MM.1S (cell line): ENCODE results near the gene ATP9A.

Experiments used
- DNase-seq: peaks from one replicate; pipeline ENCODE4 v3.0.0-alpha.2; 2015
- H2AFZ ChIP-seq: fragments of 300-600 bp; sonication (generic); 2 replicates; pipeline ENCODE4 v1.6.0; 2016; ENCODE audit warnings: antibody characterized with exemption, low read length
- H3F3A ChIP-seq: fragments of 300-600 bp; sonication (generic); 2 replicates; pipeline ENCODE4 v1.6.1; 2016; ENCODE audit warnings: mild to moderate bottlenecking, antibody characterized with exemption, low read length, moderate library complexity, mixed read lengths; ENCODE audit not compliant: insufficient read depth
- H3K27ac ChIP-seq: fragments of 300-600 bp; sonication (generic); 2 replicates; pipeline ENCODE4 v1.5.1; 2016; ENCODE audit warnings: mild to moderate bottlenecking, low read length
- H3K27me3 ChIP-seq: fragments of 300-600 bp; sonication (generic); replicated peaks from 2 replicates; pipeline ENCODE4 v1.6.0; 2016; ENCODE audit warnings: low read length; ENCODE audit not compliant: insufficient read depth
- H3K36me3 ChIP-seq: fragments of 300-600 bp; sonication (generic); replicated peaks from 2 replicates; pipeline ENCODE4 v1.6.1; 2016; ENCODE audit warnings: mild to moderate bottlenecking, low read length, mixed read lengths; ENCODE audit not compliant: insufficient read depth
- H3K4me1 ChIP-seq: fragments of 300-600 bp; sonication (generic); 2 replicates; pipeline ENCODE4 v1.6.1; 2016; ENCODE audit warnings: low read length, mixed read lengths
- H3K4me2 ChIP-seq: fragments of 300-600 bp; sonication (generic); 2 replicates; pipeline ENCODE4 v1.6.0; 2016; ENCODE audit warnings: low read depth, low read length
- H3K4me3 ChIP-seq: fragments of 300-600 bp; sonication (generic); 2 replicates; pipeline ENCODE4 v1.5.1; 2016; ENCODE audit warnings: low read length, mixed read lengths
- H3K79me2 ChIP-seq: fragments of 300-600 bp; sonication (generic); 2 replicates; pipeline ENCODE4 v1.6.1; 2016; ENCODE audit warnings: mixed run types, low read length, mixed read lengths
- H3K9ac ChIP-seq: fragments of 300-600 bp; sonication (generic); 2 replicates; pipeline ENCODE4 v1.6.1; 2016; ENCODE audit warnings: low read length, mixed read lengths
- H3K9me2 ChIP-seq: fragments of 300-600 bp; sonication (generic); replicated peaks from 2 replicates; pipeline ENCODE4 v1.6.1; 2016; ENCODE audit warnings: mild to moderate bottlenecking, low read length, mixed read lengths; ENCODE audit not compliant: insufficient read depth
- H3K9me3 ChIP-seq: fragments of 300-600 bp; sonication (generic); replicated peaks from 2 replicates; pipeline ENCODE4 v1.6.1; 2016; ENCODE audit warnings: mild to moderate bottlenecking, low read length, mixed read lengths; ENCODE audit not compliant: insufficient read depth
- H4K20me1 ChIP-seq: fragments of 300-600 bp; sonication (generic); 2 replicates; pipeline ENCODE4 v1.6.1; 2016; ENCODE audit warnings: mild to moderate bottlenecking, low read length, moderate library complexity, mixed read lengths; ENCODE audit not compliant: insufficient read depth
- EZH2 ChIP-seq: fragments of 300-600 bp; sonication (generic); optimal IDR thresholded peaks from 2 replicates; pipeline ENCODE3; 2017; ENCODE audit warnings: low read depth, mild to moderate bottlenecking, antibody characterized with exemption, low read length, mixed read lengths
- EZH2phosphoT487 ChIP-seq: fragments of 300-600 bp; sonication (generic); IDR thresholded peaks from 2 replicates; pipeline ENCODE4 v1.6.1; 2018; ENCODE audit warnings: antibody characterized with exemption, low read length
- TF ChIP-seq, protein P1 (sequence below): fragments of 300-600 bp; sonication (generic); IDR thresholded peaks from 2 replicates; pipeline ENCODE4 v1.5.1; 2016; ENCODE audit warnings: antibody characterized with exemption, low read length, mixed read lengths

The ATP9A gene

DNA sequence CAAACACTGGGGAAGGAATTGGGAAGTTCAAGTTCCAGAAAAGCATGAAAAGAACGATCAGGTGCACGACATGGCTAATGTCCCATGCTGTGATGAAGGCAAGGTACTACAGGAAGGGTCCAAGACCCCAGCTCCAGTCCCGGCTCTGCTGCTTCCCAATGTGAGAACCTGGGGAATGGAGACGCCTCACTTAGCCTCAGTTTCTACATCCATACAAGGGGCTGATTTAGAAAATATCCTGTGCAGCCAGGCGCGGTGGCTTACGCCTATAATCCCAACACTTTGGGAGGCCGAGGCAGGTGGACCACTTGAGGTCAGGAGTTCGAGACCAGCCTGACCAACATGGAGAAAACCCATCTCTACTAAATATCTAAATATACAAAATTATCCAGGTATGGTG is 144.9 kb downstream of the ATP9A start:
- Histone ChIP-seq H3K9me3 (no peaks in the 10 kb centered on the region), H3K4me2 (no peak overlapping the region), H3K27me3 (no peaks in the 10 kb centered on the region), H2AFZ (no peak overlapping the region), H3K27ac (no peak overlapping the region), H3K36me3 (no peaks in the 10 kb centered on the region), H3K4me1 (peaks cover 11% of the 10 kb centered on the region), H3F3A (peaks cover 9% of the 10 kb centered on the region), H3K79me2 (no peaks in the 10 kb centered on the region), H3K4me3 (no peak overlapping the region), H3K9ac (no peak overlapping the region), H3K9me2 (no peaks in the 10 kb centered on the region), H4K20me1 (no peaks in the 10 kb centered on the region)
- DNase-seq, result no peak
- TF ChIP-seq, protein P1, sequence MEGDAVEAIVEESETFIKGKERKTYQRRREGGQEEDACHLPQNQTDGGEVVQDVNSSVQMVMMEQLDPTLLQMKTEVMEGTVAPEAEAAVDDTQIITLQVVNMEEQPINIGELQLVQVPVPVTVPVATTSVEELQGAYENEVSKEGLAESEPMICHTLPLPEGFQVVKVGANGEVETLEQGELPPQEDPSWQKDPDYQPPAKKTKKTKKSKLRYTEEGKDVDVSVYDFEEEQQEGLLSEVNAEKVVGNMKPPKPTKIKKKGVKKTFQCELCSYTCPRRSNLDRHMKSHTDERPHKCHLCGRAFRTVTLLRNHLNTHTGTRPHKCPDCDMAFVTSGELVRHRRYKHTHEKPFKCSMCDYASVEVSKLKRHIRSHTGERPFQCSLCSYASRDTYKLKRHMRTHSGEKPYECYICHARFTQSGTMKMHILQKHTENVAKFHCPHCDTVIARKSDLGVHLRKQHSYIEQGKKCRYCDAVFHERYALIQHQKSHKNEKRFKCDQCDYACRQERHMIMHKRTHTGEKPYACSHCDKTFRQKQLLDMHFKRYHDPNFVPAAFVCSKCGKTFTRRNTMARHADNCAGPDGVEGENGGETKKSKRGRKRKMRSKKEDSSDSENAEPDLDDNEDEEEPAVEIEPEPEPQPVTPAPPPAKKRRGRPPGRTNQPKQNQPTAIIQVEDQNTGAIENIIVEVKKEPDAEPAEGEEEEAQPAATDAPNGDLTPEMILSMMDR, result no peak

DNA sequence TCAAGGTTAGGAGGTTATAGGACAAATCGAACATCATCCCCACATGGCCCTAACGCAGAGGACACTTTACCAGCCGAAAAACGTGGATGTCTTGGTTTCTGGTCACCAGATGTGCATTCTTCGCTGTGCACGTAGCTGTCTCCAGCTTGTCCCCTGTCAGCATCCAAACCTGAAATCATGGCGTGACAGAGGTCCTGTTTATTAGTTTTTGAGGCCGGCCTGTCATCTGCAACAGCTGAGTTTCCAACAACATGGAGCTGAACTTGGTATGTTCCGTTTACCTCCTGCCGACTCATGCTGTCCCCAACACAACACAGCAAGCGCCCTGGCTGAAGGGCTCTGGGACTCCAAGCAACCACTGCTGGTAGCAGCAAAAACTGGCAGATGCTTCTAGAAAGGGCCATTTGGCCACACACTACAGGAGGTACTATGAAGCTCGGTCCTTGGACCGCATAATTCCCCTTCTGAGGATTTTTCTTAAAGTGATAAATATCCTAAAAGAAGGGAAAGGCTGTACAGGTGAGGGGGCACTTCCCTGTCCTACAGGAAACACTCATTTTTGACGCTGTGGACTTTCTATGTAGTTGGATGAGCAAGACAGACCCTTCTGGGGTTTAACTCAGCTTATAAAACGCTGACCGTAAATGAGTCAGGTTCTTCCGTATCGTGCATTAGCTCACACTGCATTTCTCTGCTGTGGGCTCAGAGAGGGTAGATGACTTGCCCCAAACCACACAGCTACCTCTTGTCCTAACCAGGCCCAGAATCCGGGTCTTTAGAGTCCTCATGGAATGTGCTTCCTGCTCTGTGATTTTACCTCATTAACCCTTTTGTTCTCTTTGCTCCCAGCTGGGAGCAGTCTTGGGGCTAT is 146.0 kb downstream of the ATP9A start:
- no peaks in the 10 kb centered on the region for H3K9me2 ChIP-seq
- H3K27me3 ChIP-seq, result no peaks in the 10 kb centered on the region
- DNase-seq, result no peak
- H3K4me2 ChIP-seq, result no peak overlapping the region
- H3K9me3 ChIP-seq, result no peaks in the 10 kb centered on the region
- H3F3A ChIP-seq, result peaks cover 9% of the 10 kb centered on the region
- H3K4me1 ChIP-seq, result peaks cover 11% of the 10 kb centered on the region
- H4K20me1 ChIP-seq, result no peaks in the 10 kb centered on the region
- H2AFZ ChIP-seq, result no peak overlapping the region
- no peaks in the 10 kb centered on the region for H3K36me3 ChIP-seq
- H3K9ac ChIP-seq, result no peak overlapping the region
- H3K27ac ChIP-seq, result no peak overlapping the region
- H3K4me3 ChIP-seq, result no peak overlapping the region
- H3K79me2 ChIP-seq, result no peaks in the 10 kb centered on the region
- TF ChIP-seq EZH2 (no peak), EZH2phosphoT487 (no peak)

DNA sequence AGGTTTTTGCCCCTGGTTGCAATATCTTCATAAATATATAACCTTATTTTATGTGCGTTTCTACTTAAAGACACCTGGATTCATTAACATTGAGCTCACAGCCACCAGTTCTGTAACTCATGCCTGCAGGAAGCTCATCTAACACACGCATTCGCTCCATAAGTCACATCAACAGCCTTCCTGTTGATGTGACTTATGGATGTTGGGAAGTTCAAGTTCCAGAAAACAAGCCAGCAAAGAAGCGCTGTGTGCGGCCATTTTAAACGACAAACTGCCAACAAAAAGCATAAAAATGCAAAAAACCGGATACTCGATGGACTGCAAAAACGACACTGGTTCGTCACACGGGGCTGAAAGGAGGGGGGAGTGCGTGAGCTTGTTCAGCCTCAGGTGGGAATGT is 147.8 kb downstream of the ATP9A start:
- Histone ChIP-seq H3K27ac (peak overlapping the region; percentile 91), H2AFZ (peak overlapping the region; percentile 81; the same call in 1 of the 2 replicates), H3K9me3 (no peaks in the 10 kb centered on the region), H3K79me2 (no peaks in the 10 kb centered on the region), H3F3A (peaks cover 9% of the 10 kb centered on the region), H3K9me2 (no peaks in the 10 kb centered on the region), H3K36me3 (no peaks in the 10 kb centered on the region), H3K4me2 (peak overlapping the region; percentile 76), H4K20me1 (no peaks in the 10 kb centered on the region), H3K4me3 (peak overlapping the region; percentile 47), H3K27me3 (no peaks in the 10 kb centered on the region), H3K9ac (peak overlapping the region; percentile 47; the same call in 1 of the 2 replicates), H3K4me1 (peaks cover 11% of the 10 kb centered on the region)
- TF ChIP-seq, protein P1, result no peak
- TF ChIP-seq EZH2 (no peak), EZH2phosphoT487 (no peak)
- DNase-seq, result no peak

DNA sequence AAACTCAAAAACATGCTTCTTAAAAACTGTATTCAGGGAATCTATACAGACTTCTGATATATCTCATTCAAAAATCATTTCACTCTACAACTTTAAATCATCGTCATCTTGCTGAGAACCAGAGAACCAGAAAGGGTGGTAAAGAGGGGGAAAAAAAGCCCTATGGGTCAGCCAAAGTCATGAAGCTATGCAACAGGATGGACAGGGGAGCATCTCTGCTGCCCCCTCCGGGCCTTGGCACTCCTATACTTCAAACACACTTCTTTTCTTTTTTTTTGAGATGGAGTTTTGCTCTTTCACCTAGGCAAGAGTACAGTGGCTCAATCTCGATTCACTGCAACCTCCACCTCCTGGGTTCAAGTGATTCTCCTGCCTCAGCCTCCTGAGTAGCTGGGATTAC is 152.1 kb downstream of the ATP9A start:
- TF ChIP-seq, protein P1, result peak; percentile 23
- TF ChIP-seq EZH2 (no peak), EZH2phosphoT487 (no peak)

More for the DNA sequence above, 152.1 kb downstream of the ATP9A start:
- Histone ChIP-seq H3K4me3 (no peak overlapping the region), H3K27ac (no peak overlapping the region), H3K4me1 (peaks cover 9% of the 10 kb centered on the region), H3K79me2 (no peaks in the 10 kb centered on the region), H3K9me2 (no peaks in the 10 kb centered on the region), H3K27me3 (no peaks in the 10 kb centered on the region), H4K20me1 (no peaks in the 10 kb centered on the region), H3K4me2 (no peak overlapping the region), H3K9ac (no peak overlapping the region), H3F3A (peaks cover 9% of the 10 kb centered on the region), H2AFZ (no peak overlapping the region), H3K36me3 (no peaks in the 10 kb centered on the region), H3K9me3 (no peaks in the 10 kb centered on the region)
- no peak for DNase-seq
